Measurements from ENCODE around the gene IRS1.

The IRS1 gene

GRCh38 chr2:226747288-226747687, 52.3 kb downstream of the IRS1 start:
- DNase-seq: no peak

GRCh38 chr2:226746196-226746800, 53.3 kb downstream of the IRS1 start:
- DNase-seq: no peak

- no peak for DNase-seq
These were observed 55.7 kb downstream of the IRS1 start for GRCh38 chr2:226743915-226744314.

- DNase-seq: no peak
These were observed 57.3 kb downstream of the IRS1 start for GRCh38 chr2:226742347-226742746.

- no peak for DNase-seq
These were observed 59.5 kb downstream of the IRS1 start for GRCh38 chr2:226740039-226740648.

GRCh38 chr2:226739545-226740030, 60.0 kb downstream of the IRS1 start:
- no peak for DNase-seq

GRCh38 chr2:226738821-226739544, 60.6 kb downstream of the IRS1 start:
- DNase-seq: no peak

GRCh38 chr2:226738191-226738820, 61.3 kb downstream of the IRS1 start:
- DNase-seq: no peak

- DNase-seq: no peak
These were observed 63.2 kb downstream of the IRS1 start for GRCh38 chr2:226736382-226736781.

- no peak for DNase-seq
These were observed 65.6 kb downstream of the IRS1 start for GRCh38 chr2:226733927-226734564.

- no peak for DNase-seq
These were observed 66.3 kb downstream of the IRS1 start for GRCh38 chr2:226733189-226733858.

- DNase-seq: no peak
These were observed 67.0 kb downstream of the IRS1 start for GRCh38 chr2:226732478-226733188.

GRCh38 chr2:226730481-226730880, 69.1 kb downstream of the IRS1 start:
- no peak for DNase-seq

- DNase-seq: no peak
These were observed 70.6 kb downstream of the IRS1 start for GRCh38 chr2:226728996-226729395.

GRCh38 chr2:226727251-226727650, 72.4 kb downstream of the IRS1 start:
- DNase-seq: no peak

- DNase-seq: no peak
These were observed 73.1 kb downstream of the IRS1 start for GRCh38 chr2:226726546-226726945.

GRCh38 chr2:226725126-226725860, 74.3 kb downstream of the IRS1 start:
- no peak for DNase-seq

- DNase-seq: no peak
These were observed 78.1 kb downstream of the IRS1 start for GRCh38 chr2:226721541-226721940.

- DNase-seq: no peak
These were observed 78.7 kb downstream of the IRS1 start for GRCh38 chr2:226720948-226721347.

- DNase-seq: no peak
These were observed 81.9 kb downstream of the IRS1 start for GRCh38 chr2:226717719-226718118.

- DNase-seq: no peak
These were observed 83.5 kb downstream of the IRS1 start for GRCh38 chr2:226716126-226716525.

All from KG1 (cell line).